AG09319 (cell line): ENCODE results near the gene CTNNA3.
"Not testable (repeated sequence)": the region's sequence is repeated elsewhere in the genome, so short reads cannot be mapped to it uniquely, and the experiment has no call there.

ENCODE experiments used
- DNase-seq: peaks from one replicate; pipeline ENCODE4 v3.0.0-alpha.2; 2010; ENCODE audit warnings: low read depth; ENCODE audit errors: extremely low read depth
- TF ChIP-seq, protein P1 (sequence below): IDR thresholded peaks from 2 replicates; pipeline ENCODE4 v1.5.1; 2011; ENCODE audit warnings: low read depth, mild to moderate bottlenecking, inconsistent platforms, low read length, moderate library complexity

CTNNA3 gene

DNA sequence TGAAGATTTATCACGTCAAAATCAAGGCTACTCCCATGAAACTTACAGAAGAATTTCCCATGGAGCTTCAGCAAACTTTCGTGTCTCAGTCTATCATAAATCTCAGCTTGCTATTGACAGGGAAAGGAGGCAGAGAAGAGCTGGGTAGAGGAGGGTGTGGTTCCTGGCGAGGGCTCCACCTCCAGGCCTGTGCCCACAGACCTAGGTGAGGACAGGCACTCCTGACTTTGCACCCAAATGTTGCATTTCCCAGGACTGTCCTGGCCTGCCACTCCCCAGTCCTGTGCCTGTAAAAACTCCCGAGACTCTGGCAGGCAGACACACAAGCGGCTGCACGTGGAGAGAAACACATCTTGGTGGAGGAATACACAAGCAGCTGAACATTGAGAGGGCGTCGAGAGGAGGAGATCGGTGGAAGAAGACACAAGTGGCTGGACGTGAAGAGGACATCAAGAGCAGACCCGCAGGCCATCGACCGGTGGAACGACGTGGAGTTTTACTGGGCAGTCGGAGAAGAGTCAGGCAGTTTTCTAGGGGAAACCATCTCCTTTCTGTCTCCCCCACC lies 145.1 kb downstream of the CTNNA3 start:
- TF ChIP-seq, protein P1, sequence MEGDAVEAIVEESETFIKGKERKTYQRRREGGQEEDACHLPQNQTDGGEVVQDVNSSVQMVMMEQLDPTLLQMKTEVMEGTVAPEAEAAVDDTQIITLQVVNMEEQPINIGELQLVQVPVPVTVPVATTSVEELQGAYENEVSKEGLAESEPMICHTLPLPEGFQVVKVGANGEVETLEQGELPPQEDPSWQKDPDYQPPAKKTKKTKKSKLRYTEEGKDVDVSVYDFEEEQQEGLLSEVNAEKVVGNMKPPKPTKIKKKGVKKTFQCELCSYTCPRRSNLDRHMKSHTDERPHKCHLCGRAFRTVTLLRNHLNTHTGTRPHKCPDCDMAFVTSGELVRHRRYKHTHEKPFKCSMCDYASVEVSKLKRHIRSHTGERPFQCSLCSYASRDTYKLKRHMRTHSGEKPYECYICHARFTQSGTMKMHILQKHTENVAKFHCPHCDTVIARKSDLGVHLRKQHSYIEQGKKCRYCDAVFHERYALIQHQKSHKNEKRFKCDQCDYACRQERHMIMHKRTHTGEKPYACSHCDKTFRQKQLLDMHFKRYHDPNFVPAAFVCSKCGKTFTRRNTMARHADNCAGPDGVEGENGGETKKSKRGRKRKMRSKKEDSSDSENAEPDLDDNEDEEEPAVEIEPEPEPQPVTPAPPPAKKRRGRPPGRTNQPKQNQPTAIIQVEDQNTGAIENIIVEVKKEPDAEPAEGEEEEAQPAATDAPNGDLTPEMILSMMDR: no peak
- no peak for DNase-seq

GRCh38 chr10:67550046-67550445 lies 145.9 kb downstream of the CTNNA3 start:
- no peak for DNase-seq
- TF ChIP-seq, protein P1: no peak

- no peak for DNase-seq
- TF ChIP-seq, protein P1: no peak
These were observed 146.6 kb downstream of the CTNNA3 start for GRCh38 chr10:67549390-67549789.

DNA sequence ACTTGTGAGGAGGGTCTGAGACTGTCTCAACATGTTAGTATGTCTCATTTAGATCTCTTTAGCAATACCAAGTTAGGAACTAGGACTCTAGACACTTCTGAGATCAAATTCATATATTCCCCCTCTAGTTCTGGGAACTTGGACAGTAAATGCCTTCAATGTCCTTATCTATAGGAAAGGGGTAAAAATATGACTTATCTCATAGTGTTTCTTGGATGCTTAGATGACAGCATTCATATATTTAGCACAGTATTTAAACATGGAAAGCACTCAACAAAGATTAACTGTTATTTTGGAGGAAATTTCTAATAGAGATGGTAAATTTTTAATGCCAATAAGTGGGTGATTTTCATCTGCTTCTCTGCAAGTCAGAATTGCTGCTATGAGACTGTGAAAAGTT lies 154.6 kb downstream of the CTNNA3 start:
- no peak for DNase-seq
- TF ChIP-seq, protein P1: no peak

DNA sequence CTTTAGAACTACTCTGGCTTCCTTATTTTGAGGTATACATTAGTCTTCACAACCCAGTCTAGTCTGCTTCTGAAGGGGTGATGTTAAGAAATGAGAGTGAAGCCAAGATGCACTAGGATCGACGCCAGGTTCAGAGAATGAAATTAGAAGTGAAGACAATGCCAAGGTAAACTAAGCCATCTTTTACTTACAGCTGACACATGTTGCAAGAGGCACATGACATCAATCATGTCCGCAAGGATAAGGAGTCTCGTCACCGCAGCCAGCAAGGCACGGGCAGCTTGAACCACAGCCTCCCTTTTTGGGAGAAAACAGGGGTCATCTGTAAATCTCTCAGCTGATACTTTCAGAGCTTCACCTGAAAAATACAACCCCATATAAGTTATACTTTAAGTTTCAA lies 156.7 kb downstream of the CTNNA3 start:
- TF ChIP-seq, protein P1: no peak
- DNase-seq: no peak

GRCh38 chr10:67537906-67538305 lies 158.1 kb downstream of the CTNNA3 start:
- TF ChIP-seq, protein P1: no peak
- DNase-seq: no peak

GRCh38 chr10:67533376-67533775 lies 162.6 kb downstream of the CTNNA3 start:
- TF ChIP-seq, protein P1: no peak
- no peak for DNase-seq

GRCh38 chr10:67530990-67531389 lies 165.0 kb downstream of the CTNNA3 start:
- DNase-seq: not testable (repeated sequence)
